ENCODE measurements around the gene USP10.

The USP10 gene

DNA sequence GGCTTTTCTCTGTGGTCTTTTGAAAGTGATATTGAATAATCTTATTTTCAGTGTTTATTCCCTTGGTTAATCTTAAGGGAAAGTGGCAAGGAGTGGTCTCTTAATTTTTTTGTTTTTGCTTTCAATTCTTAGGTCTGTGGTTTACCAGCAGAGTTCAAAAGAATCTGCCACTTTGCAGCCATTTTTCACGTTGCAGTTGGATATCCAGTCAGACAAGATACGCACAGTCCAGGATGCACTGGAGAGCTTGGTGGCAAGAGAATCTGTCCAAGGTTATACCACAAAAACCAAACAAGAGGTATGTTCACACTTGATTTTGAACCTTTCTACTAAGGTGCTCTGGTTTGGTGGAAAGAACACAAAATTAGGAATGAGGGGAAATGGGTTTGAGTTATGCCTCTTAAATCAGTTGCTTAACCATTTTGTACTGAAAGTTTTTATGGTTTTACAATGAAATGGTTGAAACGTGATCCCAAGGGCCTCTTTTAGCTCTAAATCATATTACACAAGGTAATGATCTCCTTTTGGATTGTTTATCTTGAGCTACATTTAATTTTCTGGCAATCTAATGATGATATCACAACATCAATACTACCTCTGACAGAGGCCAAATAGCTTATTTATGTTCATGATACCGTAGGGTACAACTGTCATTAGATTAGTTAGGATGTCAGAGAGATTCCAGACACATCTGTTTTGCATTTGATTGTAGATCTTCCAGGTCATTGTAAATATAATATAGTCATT is 68.4 kb downstream of the USP10 start:
- H3K27me3 ChIP-seq = no peaks in the 10 kb centered on the region
- no peak overlapping the region for H3K27ac ChIP-seq
- H4K20me1 ChIP-seq = peaks cover 0 to 78% (median 50%) of the 10 kb centered on the region in 11 experiments; a peak in 17 of 22 replicates
- H3K4me3 ChIP-seq = no peak overlapping the region
- no peaks in the 10 kb centered on the region for H3K9me3 ChIP-seq (replicated peaks in 1 of 11)
- H3K4me2 ChIP-seq = no peak overlapping the region
- no peak for TF ChIP-seq Cebpa-rat (IDR thresholded peaks at IDR 0.05)
- peaks cover 0 to 10% (median 0%) of the 10 kb centered on the region in 10 experiments; a peak in 5 of 20 replicates for H3K4me1 ChIP-seq
- peaks cover 94 to 100% (median 99%) of the 10 kb centered on the region in 11 experiments for H3K36me3 ChIP-seq
- H3K9ac ChIP-seq = no peak overlapping the region

DNA sequence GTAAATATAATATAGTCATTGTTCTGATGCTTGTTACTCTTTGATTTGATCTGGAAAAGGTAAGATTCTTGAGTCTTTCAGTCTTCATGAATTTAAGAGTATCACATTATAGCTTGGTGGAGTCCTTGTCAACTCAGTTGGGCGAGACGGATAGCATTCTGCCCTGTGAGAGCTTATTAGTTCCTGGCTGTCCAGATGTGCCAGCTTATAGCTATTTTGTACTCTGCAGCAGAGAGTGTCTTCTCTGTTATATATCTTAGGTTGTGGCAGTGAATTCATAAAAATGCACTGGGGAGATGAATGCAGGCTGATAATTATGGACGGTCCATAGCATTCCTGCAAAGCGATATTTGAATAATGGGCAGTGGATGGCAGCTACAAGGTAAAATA is 69.0 kb downstream of the USP10 start:
- H3K4me1 ChIP-seq = peaks cover 0 to 16% (median 0%) of the 10 kb centered on the region in 10 experiments; a peak in 7 of 20 replicates
- TF ChIP-seq Cebpa-rat (IDR thresholded peaks at IDR 0.05) = no peak
- peaks cover 94 to 100% (median 99%) of the 10 kb centered on the region in 11 experiments for H3K36me3 ChIP-seq
- no peak overlapping the region for H3K4me2 ChIP-seq
- H3K27me3 ChIP-seq = no peaks in the 10 kb centered on the region
- H3K27ac ChIP-seq = no peak overlapping the region
- no peaks in the 10 kb centered on the region for H3K9me3 ChIP-seq (replicated peaks in 1 of 11)
- peaks cover 0 to 78% (median 48%) of the 10 kb centered on the region in 11 experiments; a peak in 17 of 22 replicates for H4K20me1 ChIP-seq
- H3K4me3 ChIP-seq = no peak overlapping the region
- H3K9ac ChIP-seq = no peak overlapping the region

DNA sequence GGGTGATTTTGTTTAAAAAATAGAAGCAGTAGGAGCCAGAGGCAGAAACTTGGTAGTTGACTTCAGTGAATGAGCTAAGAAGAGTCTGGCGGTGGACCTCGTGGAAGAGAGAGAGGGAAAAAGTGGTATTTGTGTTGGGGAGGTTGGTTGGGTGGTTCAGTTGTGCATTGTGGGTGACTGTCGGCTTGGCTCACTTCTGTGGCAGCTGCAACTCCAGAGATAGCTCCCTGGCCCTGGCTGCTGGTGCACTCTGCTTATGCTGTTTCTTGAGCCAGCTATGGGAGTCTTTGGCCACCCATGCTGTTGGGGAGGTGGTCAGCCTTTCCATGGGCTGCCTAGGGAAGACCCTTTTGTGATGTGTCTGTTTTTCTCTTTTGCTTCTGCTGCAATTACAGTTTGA is 69.6 kb downstream of the USP10 start:
- no peak for TF ChIP-seq Cebpa-rat (IDR thresholded peaks at IDR 0.05)
- Histone ChIP-seq H3K36me3 (peaks cover 94 to 100% (median 99%) of the 10 kb centered on the region in 11 experiments), H4K20me1 (peaks cover 0 to 78% (median 42%) of the 10 kb centered on the region in 11 experiments; a peak in 16 of 22 replicates), H3K27me3 (no peaks in the 10 kb centered on the region), H3K9ac (no peak overlapping the region), H3K4me1 (peaks cover 0 to 22% (median 6%) of the 10 kb centered on the region in 10 experiments; a peak in 14 of 20 replicates), H3K27ac (no peak overlapping the region), H3K9me3 (replicated peaks in 1 of 11) (no peaks in the 10 kb centered on the region), H3K4me3 (no peak overlapping the region), H3K4me2 (no peak overlapping the region)

DNA sequence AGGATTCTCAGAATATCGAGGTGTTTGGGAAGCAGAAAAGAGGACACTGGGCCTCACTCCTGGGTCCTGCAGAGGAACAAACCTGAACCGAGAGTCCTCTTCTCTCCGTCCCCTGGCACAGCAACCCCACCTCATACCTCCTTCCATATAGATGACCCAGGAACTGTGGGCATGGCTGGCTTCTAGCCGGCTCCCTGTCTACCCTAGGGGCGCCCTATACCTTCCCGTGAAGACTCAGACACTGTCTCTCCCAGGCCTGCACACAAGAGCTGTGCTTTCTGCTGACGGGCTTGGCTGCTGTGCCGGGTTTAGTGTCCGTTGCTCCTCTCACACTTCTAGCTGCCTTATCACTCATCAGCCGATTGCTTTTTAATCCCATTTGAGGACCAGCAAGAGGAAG is 73.5 kb downstream of the USP10 start:
- H3K4me2 ChIP-seq = no peak overlapping the region
- TF ChIP-seq Cebpa-rat (IDR thresholded peaks at IDR 0.05) = no peak
- peaks cover 0 to 57% (median 32%) of the 10 kb centered on the region in 11 experiments; a peak in 13 of 22 replicates for H4K20me1 ChIP-seq
- peaks cover 92 to 100% (median 99%) of the 10 kb centered on the region in 11 experiments for H3K36me3 ChIP-seq
- H3K4me3 ChIP-seq = no peak overlapping the region
- peaks cover 0 to 39% (median 18%) of the 10 kb centered on the region in 10 experiments; a peak in 16 of 20 replicates for H3K4me1 ChIP-seq
- H3K27me3 ChIP-seq = no peaks in the 10 kb centered on the region
- H3K27ac ChIP-seq = peak overlapping the region in 4 of 11 experiments; percentile 42 to 79 (median 46); a peak in 7 of 22 replicates
- H3K9ac ChIP-seq = 0 out of 22 replicates have a peak overlapping the region, but pooled peaks of 2 of the 11 experiments have one; percentile 10 to 18
- H3K9me3 ChIP-seq (replicated peaks in 1 of 11) = no peaks in the 10 kb centered on the region

DNA sequence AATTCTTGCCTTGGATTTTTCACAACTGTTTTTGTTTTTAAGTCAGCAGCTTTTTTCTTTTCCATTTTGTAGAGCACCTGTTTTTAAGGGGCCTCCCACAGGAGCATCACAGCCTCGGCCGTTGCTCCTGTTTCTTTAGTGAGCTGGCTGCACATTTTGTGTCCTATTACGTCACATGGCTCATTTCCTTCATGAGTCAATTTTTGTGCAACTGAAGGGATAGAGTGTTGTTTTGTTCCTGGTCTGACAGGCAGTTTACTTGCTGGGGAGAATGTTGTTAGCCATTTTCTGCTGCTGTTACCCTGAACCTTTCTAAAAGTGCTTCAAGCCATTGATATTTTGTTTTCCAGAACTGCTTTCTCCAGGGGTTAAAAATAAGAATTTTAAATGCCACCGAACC is 75.0 kb downstream of the USP10 start:
- Histone ChIP-seq H3K4me3 (no peak overlapping the region), H3K4me2 (peak overlapping the region in 8 of 11 experiments; percentile 4 to 69 (median 38); a peak in 13 of 22 replicates), H3K27me3 (no peaks in the 10 kb centered on the region), H3K9ac (peak overlapping the region in 7 of 11 experiments; percentile 17 to 58 (median 44); a peak in 11 of 22 replicates), H3K36me3 (peaks cover 92 to 100% (median 99%) of the 10 kb centered on the region in 11 experiments), H3K4me1 (peaks cover 0 to 39% (median 18%) of the 10 kb centered on the region in 10 experiments; a peak in 16 of 20 replicates), H3K9me3 (replicated peaks in 1 of 11) (peaks cover 0 to 10% (median 0%) of the 10 kb centered on the region in 11 experiments; a peak in 2 of 22 replicates), H4K20me1 (peaks cover 0 to 47% (median 24%) of the 10 kb centered on the region in 11 experiments; a peak in 11 of 22 replicates), H3K27ac (peak overlapping the region in 9 of 11 experiments; percentile 46 to 79 (median 68); a peak in 17 of 22 replicates)
- TF ChIP-seq Cebpa-rat (IDR thresholded peaks at IDR 0.05) = peak in 6 of 11 experiments; percentile 11 to 73 (median 51); a peak in 6 of 22 replicates

DNA sequence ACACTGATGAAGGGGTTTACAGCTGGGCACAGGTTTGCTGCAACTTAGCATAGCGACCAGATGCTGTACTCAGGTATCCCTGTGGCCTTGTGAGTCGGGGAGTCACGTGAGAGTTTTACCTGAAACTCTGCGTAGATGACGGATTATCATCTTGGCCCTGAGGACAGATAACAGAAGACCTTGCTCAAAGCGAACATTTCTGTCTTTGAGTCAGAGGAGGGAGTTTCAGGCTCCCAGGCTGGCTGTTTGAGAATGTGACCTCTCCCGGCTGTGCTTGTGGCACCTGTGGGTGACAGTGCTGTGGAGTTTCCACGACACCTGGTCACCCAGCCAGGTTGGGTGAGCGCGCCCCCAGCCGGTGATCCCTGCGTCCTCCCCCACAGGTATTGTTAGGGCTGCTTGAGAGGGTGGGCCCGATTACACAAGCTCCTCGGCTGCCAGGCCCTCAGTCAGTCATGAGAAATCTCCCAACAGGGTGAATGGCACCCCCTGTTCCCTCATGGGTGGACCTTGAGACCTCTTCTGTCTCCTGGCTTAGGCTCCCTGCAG is 75.5 kb downstream of the USP10 start:
- H3K9ac ChIP-seq = peak overlapping the region in 7 of 11 experiments; percentile 17 to 58 (median 44); a peak in 12 of 22 replicates
- H3K27me3 ChIP-seq = no peaks in the 10 kb centered on the region
- H3K4me3 ChIP-seq = no peak overlapping the region
- H3K27ac ChIP-seq = peak overlapping the region in 10 of 11 experiments; percentile 0 to 79 (median 66); a peak in 18 of 22 replicates
- no peak for TF ChIP-seq Cebpa-rat (IDR thresholded peaks at IDR 0.05)
- peaks cover 0 to 44% (median 21%) of the 10 kb centered on the region in 11 experiments; a peak in 11 of 22 replicates for H4K20me1 ChIP-seq
- peaks cover 0 to 39% (median 18%) of the 10 kb centered on the region in 10 experiments; a peak in 16 of 20 replicates for H3K4me1 ChIP-seq
- H3K9me3 ChIP-seq (replicated peaks in 1 of 11) = peaks cover 0 to 15% (median 0%) of the 10 kb centered on the region in 11 experiments; a peak in 5 of 22 replicates
- H3K36me3 ChIP-seq = peaks cover 92 to 100% (median 99%) of the 10 kb centered on the region in 11 experiments
- H3K4me2 ChIP-seq = peak overlapping the region in 8 of 11 experiments; percentile 4 to 69 (median 38); a peak in 13 of 22 replicates

DNA sequence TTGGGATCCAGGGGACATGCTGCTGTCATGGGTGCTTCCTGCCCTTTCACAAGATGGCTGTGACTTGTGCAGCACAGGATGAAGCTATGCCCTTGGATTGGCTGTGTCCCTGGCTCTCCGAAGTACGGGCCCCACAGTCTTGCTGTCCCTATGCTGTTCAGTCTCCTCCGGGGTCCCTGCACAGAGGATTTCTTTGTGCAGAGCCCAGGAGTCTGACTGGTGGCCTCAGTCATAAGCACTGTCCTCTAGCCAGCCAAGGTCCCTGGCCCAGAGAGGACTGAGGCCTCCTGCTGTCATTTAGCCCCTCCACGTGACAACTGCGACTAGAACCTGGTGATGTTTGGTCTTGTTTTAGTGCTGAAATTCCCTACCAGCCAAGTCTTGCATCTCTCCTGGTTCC is 77.6 kb downstream of the USP10 start:
- peaks cover 0 to 26% (median 8%) of the 10 kb centered on the region in 11 experiments; a peak in 11 of 22 replicates for H4K20me1 ChIP-seq
- H3K4me1 ChIP-seq = peaks cover 0 to 39% (median 18%) of the 10 kb centered on the region in 10 experiments; a peak in 16 of 20 replicates
- H3K9me3 ChIP-seq (replicated peaks in 1 of 11) = peaks cover 0 to 19% (median 0%) of the 10 kb centered on the region in 11 experiments; a peak in 5 of 22 replicates
- peaks cover 80 to 98% (median 88%) of the 10 kb centered on the region in 11 experiments for H3K36me3 ChIP-seq
- H3K4me3 ChIP-seq = no peak overlapping the region
- peak overlapping the region in 2 of 11 experiments; percentile 21 to 28; a peak in 1 of 22 replicates for H3K27ac ChIP-seq
- no peak for TF ChIP-seq Cebpa-rat (IDR thresholded peaks at IDR 0.05)
- no peaks in the 10 kb centered on the region for H3K27me3 ChIP-seq
- H3K9ac ChIP-seq = no peak overlapping the region
- no peak overlapping the region for H3K4me2 ChIP-seq

DNA sequence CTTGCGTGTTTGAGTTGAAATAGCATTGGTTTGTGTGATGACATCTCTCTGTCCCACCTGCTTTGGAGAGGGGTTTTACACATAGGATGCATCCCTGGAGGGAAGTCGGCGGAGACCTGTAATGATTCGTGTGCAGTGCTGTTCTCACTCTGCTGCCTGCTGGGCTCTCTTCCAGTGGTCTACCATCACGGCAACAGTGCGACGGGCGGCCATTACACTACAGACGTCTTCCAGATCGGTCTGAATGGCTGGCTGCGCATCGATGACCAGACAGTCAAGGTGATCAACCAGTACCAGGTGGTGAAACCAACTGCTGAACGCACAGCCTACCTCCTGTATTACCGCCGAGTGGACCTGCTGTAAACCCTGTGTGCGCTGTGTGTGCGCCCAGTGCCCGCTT is 78.9 kb downstream of the USP10 start:
- peaks cover 0 to 19% (median 0%) of the 10 kb centered on the region in 11 experiments; a peak in 5 of 22 replicates for H3K9me3 ChIP-seq (replicated peaks in 1 of 11)
- H3K27ac ChIP-seq = no peak overlapping the region
- peaks cover 67 to 85% (median 75%) of the 10 kb centered on the region in 11 experiments for H3K36me3 ChIP-seq
- no peaks in the 10 kb centered on the region for H3K27me3 ChIP-seq
- H3K4me1 ChIP-seq = peaks cover 0 to 30% (median 18%) of the 10 kb centered on the region in 10 experiments; a peak in 16 of 20 replicates
- no peak overlapping the region for H3K9ac ChIP-seq
- H3K4me2 ChIP-seq = no peak overlapping the region
- peaks cover 0 to 15% (median 0%) of the 10 kb centered on the region in 11 experiments; a peak in 6 of 22 replicates for H4K20me1 ChIP-seq
- H3K4me3 ChIP-seq = no peak overlapping the region
- TF ChIP-seq Cebpa-rat (IDR thresholded peaks at IDR 0.05) = no peak

Data from BLaER1 treated with 17β-estradiol and CSF1 and Interleukin-3, amounts not matched to agents 10 nM and 100 nM (cell line).